HT1080 (cell line): ENCODE results near the gene MYBBP1A. TPM values are rescaled to one million over a fixed set of nuclear protein-coding genes. Genes with fewer than 3 reads are reported as not detected.

Experiments
- DNase-seq: peaks from one replicate; pipeline ENCODE4 v3.0.0-alpha.2; 2015; ENCODE audit warnings: low read depth
- total RNA-seq: library from RNA; depleted of rRNA; stranded (reverse); fragments of >200 nt; shearing (Covaris generic); gene quantifications from 2 replicates; pipeline ENCODE4 v1.2.3, GENCODE V29; 2014

MYBBP1A gene
- total RNA-seq, 1 experiment from 2014 or later = 117 TPM

DNA sequence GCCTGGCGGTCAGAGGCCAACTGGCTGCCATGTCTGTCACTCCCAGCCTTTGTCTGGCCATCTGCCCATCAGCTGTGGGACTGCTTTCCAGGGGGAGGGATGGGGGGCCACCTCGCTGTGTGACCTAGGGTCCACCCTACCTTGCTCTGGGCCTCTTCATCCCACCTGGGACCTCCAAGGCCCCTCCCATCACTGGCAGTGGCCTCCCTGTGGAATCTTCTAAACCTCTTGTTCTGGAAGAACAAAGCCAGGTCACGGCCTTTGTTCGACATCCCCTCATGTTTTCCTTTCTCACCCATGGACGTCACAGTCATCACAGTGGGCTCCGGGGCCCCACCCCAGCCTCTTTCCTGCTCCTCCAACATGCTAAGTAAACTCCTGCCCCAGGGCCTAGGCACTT is 32.5 kb downstream of the MYBBP1A start:
- no peak for DNase-seq

DNA sequence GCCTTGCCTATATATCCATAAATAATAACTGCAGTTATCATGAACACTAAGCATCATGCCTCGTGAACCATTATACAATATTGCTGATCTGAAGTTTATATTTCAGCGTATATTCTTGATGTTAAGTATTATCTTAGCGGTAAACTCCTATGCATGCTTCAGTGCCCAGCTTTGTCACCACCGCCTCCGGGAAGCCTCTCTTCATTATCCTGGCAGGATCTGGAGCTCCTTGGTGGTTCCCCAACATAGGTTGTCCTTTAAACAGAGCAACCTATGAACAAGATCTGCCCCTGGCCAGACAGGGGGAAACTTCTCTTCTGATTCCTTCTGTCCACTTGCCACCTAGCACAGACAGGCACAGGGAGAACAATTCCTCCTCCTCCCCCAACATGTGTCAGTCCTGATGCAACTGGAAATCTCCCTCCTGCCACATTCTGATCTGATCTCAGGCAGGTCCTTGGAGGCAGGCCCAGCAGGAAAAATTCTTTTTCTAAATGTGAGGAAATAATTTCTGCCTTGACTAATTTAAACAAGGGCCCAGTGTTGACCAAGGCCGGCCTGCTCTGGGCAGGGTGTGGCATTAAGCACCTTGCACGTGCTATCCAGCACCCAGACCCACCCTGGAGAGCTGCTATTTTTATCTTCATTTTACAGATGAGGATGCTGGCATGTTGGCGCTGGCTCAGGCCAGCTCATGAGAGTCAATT is 34.1 kb downstream of the MYBBP1A start:
- no peak for DNase-seq

DNA sequence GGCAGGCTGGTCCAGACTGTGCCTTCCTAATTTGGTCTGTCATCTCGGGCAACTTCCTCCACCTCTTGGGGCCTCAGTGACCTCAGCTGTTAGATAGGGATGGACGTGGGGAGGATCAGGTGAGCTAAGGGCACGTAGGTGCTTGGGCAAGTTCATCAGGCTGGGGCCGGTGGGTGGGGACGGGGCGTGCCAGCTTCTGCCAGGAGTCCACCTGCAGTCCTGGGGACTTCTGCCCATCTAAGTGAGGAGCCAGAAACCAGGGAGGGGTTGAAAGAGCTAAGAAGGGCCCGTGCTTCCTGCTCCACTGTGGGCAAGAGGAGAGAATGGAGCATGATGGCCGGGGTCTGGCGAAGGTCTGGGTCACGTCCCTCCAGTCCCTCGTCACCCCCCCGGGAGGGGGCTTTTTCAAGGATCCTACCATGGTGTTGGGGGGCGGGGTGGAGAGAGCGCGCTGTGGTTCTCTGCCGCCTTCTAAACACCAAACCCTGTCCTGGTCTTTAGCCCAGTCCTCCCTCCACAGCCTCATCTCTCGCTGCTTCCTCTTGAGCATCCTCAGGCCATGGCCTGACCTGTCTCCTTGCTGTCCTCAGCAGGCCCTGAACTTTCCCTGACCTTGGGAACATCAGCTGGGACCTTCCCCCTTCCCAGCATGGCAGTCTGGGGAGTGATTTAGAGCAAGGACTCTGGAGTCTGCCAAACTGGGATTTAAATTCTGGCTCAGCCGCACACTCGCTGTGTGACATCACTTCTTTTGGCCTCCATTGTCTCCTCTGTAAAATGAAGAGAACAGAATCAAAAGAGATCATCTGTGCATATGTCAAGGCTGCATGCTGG is 34.9 kb downstream of the MYBBP1A start:
- no peak for DNase-seq

DNA sequence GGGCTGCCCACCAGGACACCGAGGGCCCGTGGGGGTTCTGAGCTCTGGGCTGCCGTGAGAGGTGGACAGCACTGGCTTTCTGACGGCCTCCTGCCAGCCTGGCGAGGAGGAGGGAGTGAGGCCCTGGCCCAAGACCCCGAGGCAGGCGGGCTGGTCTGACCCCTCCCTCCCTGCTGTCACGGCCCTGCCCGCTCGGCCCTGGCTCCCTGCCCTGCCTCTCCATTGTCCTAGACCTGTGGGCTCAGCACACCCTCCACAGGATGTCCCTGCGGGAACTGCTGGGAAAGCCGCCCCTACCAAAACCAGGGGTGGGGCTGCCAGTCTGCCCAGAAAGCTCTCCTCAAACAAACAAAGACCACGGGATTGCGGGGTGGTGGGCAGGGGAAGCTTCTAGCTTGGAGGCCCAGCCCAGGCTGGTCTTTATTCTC is 35.8 kb downstream of the MYBBP1A start:
- DNase-seq = no peak

DNA sequence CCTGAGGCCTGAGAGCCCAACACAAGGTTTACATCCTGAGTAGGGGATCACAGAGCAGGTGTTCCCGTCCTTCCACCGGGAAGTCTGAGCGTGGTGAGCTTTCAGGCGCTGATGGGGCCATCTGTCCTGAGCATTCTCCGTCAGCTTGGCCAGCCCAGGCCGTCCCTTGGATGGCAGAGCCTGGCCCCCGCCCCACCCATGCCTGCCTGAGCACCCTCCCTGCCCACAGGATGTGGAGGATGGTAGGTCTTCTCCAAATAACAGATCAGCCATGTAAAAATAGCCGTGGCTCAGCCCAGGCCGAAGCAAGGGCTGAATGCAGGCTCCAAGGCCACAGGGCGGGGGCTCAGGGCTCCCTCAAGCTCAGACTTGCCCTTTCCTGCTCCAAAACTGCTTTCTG is 36.3 kb downstream of the MYBBP1A start:
- no peak for DNase-seq

DNA sequence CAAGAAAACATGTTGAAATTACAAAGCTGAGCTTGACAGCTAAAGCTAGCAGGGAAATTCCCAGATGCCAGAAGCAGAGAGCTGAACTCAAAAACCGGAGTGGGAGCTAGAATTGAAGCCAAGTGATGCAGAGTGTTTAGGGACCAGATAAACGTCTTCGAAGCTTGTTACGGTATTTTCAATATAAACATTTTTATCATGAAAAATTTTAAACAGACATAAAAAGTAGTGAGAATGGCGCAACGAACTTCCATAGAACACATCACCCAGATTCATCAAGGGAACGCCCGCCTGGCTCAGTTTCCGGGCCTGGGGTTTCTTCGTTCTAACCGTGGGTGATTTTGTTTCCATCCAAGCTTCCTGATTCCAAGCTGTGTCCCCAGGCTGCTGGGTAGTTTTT is 38.4 kb downstream of the MYBBP1A start:
- no peak for DNase-seq

DNA sequence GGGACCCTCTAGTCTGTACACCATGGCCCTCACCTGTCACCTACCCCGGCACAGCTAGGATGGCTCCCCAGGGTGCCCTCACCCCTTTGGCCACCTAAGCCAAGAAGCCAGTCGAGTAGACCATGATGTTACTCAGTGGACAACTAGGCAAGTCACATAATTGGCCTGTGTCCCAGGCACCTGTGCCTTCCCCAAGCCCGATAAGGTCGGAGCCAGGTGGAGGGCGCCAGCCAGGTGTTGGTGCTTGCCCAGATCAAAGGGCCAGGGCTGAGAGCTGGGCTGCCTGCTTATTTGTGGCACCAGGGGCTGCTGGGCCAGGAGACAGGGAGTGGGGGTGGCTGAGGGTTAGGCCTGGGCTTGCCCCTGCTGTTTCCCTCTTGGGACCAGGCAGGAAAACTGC is 39.7 kb downstream of the MYBBP1A start:
- no peak for DNase-seq

DNA sequence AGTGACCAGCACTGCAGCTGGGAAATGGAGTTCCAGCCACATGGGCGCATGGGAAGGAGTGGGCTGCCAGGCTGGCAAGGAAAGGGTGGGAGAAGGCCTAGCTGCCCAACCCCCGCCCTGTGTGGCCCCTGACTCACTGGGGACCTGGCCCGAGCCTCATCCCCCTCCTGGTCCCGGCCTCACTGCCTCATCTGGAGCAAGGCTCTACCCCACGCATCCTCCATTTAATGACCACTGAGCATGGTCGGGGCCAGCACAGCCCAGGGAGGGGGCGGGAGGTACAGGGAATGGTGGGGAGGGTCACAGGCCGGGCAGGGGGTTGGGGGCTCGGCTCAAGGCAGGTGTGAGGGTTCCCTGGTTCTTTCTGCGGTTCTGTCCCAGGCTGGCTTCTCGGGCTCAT is 40.4 kb downstream of the MYBBP1A start:
- no peak for DNase-seq

DNA sequence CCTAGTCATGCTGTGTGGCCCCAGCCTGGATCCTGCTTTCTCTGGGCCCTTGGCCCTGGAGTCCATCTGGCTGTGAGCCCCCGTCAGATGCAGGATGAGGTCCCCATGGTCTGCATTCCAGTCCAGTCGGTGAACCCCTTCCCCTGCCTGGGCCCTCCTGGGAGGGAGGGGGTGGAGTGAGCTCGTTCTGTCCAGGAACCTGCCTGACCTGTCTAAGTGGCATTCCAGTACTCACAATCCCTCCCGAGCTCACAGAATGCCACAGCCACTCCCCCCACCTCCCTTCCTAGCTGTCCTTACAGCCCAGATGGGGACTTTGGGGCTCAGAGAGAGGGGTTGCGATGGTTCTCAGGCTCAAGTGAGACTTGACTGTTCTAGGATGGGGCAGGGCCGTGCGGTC is 41.0 kb downstream of the MYBBP1A start:
- no peak for DNase-seq

DNA sequence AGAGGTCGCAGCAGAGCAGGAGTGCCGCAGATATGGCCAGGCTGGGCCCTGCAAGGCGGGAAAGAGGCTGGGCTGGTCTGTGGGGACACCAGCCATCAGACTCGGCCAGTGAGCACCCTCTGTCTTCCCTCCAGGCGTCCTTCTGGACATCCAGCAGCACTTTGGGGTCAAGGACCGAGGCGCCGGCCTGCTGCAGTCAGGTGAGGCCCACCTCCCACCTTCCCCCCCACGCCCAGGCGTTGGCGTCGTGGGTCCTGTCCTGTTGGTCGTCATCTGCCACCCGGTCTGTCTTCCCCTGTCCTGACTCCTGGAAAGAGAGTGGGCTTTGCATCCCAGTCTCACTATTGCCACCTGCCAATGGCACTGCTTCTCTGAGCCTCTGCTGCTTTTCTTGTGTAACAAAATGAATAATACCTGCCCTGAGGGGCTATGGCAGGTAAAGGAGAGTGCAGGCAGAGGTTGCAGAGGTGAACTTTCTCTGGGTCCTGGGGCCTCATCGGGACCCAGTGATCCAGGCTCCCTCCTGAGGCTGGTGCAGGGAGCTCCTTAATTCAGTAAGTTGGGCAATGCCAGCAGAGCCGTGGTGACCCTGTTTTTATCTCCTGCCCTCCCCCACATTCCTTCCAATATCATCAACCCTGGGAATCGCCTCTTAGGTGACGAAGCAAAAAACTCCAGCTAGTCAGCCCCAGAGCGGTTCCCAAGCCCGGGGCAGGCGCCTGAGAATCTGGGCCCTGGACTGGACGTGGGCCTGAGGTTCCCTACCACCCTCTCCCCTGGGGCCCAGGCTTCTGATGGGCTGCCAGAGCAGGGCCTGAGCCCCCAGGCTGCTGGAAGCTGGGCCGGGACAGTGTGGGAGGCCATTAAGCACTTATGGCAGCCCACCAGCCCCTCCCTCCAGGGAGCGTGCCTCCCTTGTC is 41.8 kb downstream of the MYBBP1A start:
- no peak for DNase-seq

DNA sequence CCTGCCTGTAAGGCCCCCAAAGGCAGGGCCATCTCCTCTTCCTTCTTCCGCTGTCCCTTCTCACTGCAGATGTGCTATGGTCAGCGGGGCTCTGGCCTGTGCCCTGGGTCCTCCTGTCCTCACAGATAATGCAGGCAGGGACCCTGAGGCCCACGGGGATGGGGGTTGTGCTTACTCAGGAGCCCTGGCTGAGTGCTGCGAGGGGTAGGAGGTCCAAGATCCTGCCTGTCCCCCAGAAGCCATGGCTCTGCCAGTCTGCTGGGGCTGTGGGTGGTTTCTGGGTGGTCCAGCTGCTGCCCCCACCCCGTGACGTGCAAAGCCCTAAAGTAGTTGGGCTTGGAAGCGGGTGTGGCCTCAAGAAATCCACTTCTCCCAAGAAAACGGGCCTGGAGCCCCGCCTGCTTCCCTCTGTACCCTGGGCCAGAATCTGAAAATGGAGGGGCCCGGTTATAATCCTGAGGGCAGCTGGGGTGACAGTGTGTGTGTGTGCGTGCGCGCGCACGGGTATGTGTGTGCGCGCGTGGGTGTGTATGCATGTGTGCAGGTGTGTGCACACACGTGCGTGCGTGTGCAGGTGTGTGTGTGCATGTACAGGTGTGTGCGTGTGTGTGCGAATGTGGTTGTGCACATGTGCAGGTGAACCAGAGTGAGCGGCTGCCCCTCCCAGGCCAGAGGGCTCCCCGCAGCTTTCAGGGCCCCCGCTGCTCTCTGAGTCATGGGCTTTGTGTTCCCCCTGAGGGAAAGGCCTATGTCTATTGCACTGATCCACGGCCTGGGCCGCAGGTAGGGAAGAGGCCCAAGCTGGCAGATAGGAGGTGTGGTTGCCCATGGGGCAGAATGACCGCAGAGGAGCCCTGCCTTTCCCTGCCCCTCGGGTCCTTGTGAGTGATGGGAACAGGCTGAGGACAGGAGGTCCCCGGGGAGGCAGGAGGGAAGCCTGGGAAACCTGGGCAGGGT is 42.8 kb downstream of the MYBBP1A start:
- no peak for DNase-seq

DNA sequence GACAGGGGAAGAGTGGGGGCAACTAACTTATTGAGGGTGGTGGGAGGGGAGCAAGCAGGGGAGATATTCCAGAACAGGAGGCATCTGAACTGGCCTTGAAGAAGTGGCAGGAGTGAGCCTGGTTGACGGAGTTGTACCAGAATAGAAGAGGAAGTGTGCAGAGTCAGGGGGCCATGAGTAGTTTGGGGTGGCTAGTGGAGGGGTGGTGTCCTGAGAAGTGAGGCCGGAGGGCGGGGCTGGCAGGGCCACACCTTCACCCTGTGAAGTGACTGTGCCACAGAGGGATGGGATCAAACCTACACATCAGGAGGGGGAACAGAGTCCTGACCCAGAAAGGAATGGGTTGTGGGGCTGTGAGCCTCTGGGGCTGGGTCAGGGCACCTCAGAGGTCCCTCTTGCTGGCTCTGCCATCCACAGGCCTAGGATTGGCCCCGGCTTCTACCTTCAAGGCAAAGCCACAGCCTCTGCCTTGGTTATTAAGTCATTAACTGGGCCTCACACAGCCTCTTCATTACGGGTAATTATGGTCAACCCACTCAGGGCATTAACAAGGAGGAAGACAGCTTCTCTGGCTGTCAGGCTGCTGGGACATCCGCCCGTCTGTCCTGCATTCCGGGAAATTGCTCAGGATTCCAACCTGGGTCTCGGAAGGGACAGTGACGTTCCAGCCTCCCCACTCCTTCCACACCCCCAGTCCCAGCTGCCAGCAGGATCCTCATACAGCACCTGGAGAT is 43.8 kb downstream of the MYBBP1A start:
- DNase-seq = no peak

DNA sequence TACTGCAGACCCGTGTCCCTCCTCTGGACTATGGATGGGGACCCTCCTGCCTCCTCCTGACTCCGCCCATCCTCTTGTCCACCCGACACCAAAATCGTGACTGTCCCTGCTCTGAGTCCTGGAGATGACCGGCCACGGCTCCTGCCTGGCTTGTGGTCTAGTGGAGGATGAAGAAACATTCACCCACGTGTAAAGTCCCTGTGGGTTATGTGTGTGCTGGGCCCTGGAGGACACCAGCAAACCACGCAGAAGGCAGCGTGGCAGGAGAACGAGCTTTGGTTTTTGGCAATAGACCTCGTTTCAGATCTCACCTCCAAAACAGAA is 44.6 kb downstream of the MYBBP1A start:
- DNase-seq = no peak

DNA sequence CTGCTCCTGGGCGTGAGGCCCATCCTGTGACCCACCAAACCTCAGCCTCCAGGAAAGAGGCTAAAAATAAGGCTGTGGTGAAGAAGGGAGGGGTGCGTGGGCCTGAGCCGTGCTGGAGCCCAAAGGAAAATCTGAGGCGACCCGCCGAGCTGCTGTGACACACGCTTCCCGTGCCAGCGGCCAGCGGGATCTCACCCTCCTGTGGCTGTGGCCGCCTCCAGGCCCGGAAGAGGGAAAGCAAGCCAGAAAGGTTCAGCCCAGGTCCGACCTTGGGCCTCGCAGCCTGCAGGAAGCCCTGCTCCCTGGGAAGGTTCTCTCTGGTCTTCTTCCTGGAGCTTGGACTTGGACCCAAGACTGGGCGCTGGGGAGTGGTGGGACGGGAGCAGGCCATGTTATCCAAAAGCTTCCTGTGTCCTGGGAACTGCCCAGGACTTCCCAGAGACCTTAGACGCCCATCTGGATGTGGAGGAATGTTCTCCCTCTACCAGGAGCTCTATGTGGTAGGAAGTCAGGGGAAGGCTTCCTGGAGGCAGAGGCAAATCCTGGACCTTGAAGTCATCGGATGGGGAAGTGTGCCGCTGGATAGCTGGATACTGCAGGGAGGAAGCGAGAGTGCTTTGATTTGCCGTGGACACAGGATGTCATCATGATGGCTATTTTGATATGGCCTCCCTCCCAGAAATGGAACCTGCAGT is 45.1 kb downstream of the MYBBP1A start:
- no peak for DNase-seq

DNA sequence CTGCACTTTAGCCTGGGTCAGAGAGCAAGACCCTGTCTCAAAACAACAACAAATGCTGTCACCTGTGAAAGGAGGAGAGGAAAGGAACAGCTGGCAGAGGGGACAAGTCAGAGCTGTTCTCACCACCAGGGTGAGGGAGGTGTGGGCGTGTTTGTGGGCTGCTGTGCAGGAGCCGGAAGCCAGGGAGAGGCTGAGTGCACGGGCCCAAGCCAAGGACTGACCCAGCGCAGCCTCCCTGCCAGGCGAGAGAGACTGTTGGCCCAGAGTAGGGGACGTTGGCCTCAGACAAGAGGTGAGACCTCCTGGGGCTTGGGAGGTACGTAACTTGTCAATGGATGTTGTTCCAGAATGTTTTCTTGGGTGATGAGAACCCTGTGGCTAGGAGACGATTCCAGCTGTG is 45.8 kb downstream of the MYBBP1A start:
- DNase-seq = no peak

DNA sequence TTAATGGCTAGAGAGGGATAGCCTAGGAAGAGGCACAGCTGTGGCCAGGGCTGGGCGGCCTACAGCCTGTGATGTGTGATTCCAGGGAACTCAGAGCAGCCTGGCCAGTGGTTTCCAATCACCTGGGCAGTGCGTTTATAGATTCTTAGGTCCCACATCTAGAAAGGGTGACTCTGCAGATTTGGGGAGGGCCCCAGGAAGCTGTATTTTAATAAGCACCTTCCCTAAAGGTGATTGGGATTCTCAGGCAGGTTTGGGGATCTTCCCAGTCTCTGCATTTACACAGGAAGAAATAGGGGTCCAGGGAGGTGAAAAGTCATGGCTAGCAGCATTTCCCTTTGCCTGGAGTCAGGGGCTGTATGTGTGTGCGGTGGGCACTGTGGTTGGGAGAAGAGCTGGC is 47.0 kb downstream of the MYBBP1A start:
- DNase-seq = no peak

DNA sequence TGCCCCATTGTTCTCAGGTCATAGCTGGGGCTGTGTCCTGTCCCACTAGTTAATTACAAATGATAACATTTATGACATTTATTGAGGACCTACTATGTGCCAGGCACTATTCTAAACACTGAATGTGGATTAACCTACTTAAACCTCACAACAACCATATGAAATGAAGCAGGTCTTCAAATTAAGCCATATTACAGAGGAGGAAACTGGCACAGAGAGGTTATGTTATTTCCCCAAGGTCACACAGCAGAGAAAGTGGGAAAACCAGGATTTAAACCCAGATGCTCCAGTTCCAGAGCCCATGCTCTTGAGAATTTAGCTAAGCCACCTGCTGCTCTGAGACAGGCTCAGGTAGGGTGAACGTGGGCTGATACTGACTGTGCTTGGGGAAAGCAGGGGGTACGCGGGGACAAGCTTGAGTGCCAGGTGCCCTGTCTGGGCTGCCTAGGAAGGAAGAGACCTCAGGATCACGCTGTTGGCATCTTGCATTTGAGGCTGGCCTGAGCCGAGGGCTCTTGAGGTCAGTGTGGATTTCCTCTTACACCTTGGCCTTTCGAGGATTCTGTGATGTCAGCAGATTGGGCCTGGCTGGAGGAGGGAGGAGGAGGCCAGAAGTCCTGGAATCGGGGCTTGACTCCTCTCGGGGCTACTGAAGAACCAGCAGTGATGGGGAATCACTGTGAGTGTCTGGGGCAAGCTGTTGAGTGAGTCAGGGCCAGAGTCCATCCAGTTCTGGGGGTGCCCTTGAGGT is 47.6 kb downstream of the MYBBP1A start:
- no peak for DNase-seq

DNA sequence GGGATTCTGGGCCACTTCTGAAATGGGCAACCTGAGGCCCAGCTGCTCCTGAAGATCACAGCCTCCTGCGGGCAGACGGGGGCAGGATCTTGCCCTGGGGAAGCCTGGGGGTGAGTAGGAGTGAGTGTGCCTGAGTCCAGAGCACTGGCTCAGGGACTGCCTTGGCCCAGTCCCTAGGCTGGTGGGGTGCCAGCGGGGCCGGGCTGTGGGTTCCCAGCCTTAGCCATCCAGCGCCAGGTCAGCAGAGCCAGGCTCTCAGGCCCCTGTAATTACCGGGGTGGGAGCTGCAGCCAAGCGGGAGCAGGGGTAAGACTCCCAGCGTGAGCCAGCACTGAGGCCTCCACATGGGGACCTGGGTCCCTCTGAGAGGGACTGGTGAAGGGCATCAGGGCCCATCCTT is 48.3 kb downstream of the MYBBP1A start:
- DNase-seq = no peak
